Tongue (tissue), 3 donors: Measurements from ENCODE around the gene WAPL. TPM values are rescaled to one million over a fixed set of nuclear protein-coding genes. Genes with fewer than 3 reads are reported as not detected.

Source experiments
- DNase-seq: peaks from one replicate; pipeline ENCODE4 v3.0.0-alpha.2; 2015
- small RNA-seq: library from RNA; depleted of rRNA; stranded (forward); fragments of <200 nt; gene quantifications from one replicate; pipeline ENCODE3, GENCODE V24; 2014; ENCODE audit warnings: low replicate concordance
- total RNA-seq: library from RNA; depleted of rRNA; stranded (reverse); fragments of >200 nt; gene quantifications from one replicate; pipeline ENCODE4 v1.2.3, GENCODE V29; 2014

Gene WAPL
- total RNA-seq, 1 donor from 2014 or later, result 58.3 TPM

GRCh38 chr10:86387178-86387794 lies 134.3 kb downstream of the WAPL start:
- DNase-seq, result no peak

GRCh38 chr10:86385806-86386205 lies 135.8 kb downstream of the WAPL start:
- DNase-seq, result no peak

Small RNA genes within 50 kb of the gene (small RNA-seq; reads per million reads assigned to genes)
- gene RNU6-780P, result not detected

Other genes starting within 250 kb of the WAPL start
- gene GRID1, start 155.0 kb downstream of the WAPL start, total RNA-seq, result 1.4 TPM
- gene OPN4, start 132.8 kb upstream of the WAPL start, total RNA-seq, result not detected
- gene LDB3, start 146.7 kb upstream of the WAPL start, total RNA-seq, result 314 TPM
- gene BMPR1A, start 234.8 kb upstream of the WAPL start, total RNA-seq, result 102 TPM